H7 (cell line): Measurements from ENCODE around the gene TBX2. TPM values are rescaled to one million over a fixed set of nuclear protein-coding genes. Genes with fewer than 3 reads are reported as not detected.

Experiments used
- DNase-seq: peaks from one replicate; pipeline ENCODE4 v3.0.0; 2012
- H3K27me3 ChIP-seq: 2 replicates; pipeline ENCODE4 v1.6.0; 2011; ENCODE audit warnings: mild to moderate bottlenecking, low read length; ENCODE audit not compliant: control insufficient read depth, insufficient read depth
- H3K36me3 ChIP-seq: replicated peaks from 2 replicates; pipeline ENCODE4 v1.5.1; 2011; ENCODE audit warnings: low read length; ENCODE audit not compliant: control insufficient read depth, insufficient read depth
- H3K4me3 ChIP-seq: 2 replicates; pipeline ENCODE4 v1.5.1; 2011; ENCODE audit warnings: low read depth, mild to moderate bottlenecking, control low read depth, low read length, moderate library complexity; ENCODE audit not compliant: insufficient read depth
- total RNA-seq: library from RNA; depleted of rRNA; stranded (reverse); fragments of >200 nt; shearing (Covaris generic); gene quantifications from 2 replicates; pipeline ENCODE4 v1.2.3, GENCODE V29; 2014

The TBX2 gene
- total RNA-seq, 1 experiment from 2014 or later: not detected

DNA sequence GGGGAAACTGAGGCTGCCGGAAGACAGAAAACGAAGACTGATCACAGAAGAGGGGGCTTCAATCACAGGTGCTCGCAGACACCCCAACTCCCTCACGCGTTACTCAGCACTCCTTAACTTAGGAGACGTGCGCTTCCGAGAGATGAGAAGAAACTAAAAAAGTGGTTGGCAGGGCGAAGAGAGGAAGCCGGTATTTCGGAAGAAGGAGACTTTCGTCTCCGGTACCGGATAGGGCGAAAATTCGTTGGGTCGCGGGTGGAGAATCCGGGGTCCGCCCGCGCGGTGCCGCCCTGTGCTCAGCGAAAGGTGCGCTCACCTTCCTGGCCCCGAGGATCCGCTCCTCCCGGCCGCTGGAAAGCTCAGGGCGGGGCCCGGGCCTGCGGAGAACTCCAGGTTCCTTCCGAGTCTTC is 917 bp upstream of the TBX2 start:
- peak overlapping the region; percentile 34; the same call in 1 of the 2 replicates for H3K4me3 ChIP-seq
- no peak for DNase-seq
- peaks cover 97% of the 10 kb centered on the region for H3K27me3 ChIP-seq
- no peaks in the 10 kb centered on the region for H3K36me3 ChIP-seq

DNA sequence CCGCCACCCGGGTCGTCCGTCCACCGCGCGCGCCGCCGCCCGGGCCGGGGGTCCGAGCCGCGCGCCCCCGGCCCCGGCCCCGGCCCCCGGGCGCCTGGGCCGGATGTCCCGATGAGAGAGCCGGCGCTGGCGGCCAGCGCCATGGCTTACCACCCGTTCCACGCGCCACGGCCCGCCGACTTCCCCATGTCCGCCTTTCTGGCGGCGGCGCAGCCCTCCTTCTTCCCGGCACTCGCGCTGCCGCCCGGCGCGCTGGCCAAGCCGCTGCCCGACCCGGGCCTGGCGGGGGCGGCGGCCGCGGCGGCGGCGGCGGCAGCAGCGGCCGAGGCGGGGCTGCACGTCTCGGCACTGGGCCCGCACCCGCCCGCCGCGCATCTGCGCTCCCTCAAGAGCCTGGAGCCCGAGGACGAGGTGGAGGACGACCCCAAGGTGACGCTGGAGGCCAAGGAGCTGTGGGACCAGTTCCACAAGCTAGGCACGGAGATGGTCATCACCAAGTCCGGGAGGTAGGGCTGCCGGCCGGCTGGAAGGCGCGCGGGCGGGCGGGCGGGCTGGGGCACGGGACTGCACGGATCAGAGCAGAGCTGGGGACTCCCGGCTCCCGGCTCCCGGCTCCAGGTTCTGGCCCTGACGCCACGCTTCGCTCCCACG is 548 bp downstream of the TBX2 start:
- peak; percentile 87 for DNase-seq
- Histone ChIP-seq H3K27me3 (peaks cover 97% of the 10 kb centered on the region), H3K36me3 (no peaks in the 10 kb centered on the region), H3K4me3 (no peak overlapping the region)

DNA sequence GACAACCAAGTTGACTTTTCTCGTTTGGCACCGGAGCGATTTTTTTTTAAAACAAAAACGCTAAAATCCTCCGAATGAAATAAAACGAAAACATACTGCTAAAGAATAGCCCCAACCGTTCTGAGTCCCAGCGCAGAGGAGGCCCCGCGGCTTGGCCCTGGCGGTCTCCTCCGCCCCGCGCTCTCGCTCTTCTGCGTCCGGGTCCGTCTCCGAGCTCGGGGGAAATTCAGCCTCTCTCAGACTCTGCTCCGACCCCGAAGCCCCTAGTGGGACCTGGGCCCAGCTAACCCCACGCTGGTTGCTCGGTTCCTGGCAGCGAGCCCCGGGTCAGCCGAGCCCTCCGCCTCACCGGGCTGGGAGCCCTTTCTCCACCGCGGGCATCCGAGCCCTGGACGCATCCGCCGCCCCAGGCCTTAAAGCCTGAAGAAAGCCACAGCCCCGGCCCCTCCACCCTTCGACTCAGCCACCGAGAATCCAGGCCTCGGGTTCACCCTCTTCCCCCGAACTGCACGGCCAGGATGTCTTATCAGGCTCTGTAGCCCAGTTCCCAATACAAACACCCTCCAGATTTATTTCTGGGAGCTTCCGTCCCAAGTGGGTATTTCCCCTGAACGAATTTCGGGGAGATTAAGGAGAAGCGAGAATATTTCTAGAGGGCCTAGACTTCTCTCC is 1.2 kb downstream of the TBX2 start:
- H3K27me3 ChIP-seq: peaks cover 97% of the 10 kb centered on the region
- no peak overlapping the region for H3K4me3 ChIP-seq
- no peaks in the 10 kb centered on the region for H3K36me3 ChIP-seq
- peak; percentile 74 for DNase-seq

- peaks cover 97% of the 10 kb centered on the region for H3K27me3 ChIP-seq
These were observed 1.9 kb downstream of the TBX2 start for GRCh38 chr17:61401389-61402072.

DNA sequence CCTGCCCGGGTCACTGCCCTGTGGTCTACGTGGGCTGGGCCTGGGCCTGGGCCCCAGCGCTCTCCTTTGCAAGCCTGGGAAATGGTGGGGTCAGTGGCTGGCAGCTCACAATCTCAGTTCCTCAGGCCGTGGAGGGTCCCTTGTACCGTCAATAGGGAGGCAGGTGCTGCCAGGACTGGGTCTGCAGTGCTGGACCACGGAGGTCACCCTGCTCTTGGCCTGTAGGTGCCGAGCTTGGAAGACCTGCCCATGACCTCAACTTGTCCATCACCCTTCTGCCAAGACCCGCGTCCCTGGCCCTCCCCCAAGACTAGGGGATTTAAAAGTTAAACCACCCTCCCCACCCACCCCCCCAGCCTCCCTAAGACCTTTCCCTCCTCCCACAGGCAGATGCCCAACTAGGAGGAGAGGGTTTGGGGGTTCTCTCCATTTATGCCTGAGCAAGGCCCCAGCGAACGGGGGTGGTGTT is 2.5 kb downstream of the TBX2 start:
- Histone ChIP-seq H3K36me3 (no peaks in the 10 kb centered on the region), H3K27me3 (peaks cover 97% of the 10 kb centered on the region), H3K4me3 (no peak overlapping the region)
- no peak for DNase-seq

More at GRCh38 chr17:61401389-61402072, 1.9 kb downstream of the TBX2 start:
- DNase-seq: no peak
- no peak overlapping the region; the same call in 1 of the 2 replicates for H3K4me3 ChIP-seq
- H3K36me3 ChIP-seq: no peaks in the 10 kb centered on the region

DNA sequence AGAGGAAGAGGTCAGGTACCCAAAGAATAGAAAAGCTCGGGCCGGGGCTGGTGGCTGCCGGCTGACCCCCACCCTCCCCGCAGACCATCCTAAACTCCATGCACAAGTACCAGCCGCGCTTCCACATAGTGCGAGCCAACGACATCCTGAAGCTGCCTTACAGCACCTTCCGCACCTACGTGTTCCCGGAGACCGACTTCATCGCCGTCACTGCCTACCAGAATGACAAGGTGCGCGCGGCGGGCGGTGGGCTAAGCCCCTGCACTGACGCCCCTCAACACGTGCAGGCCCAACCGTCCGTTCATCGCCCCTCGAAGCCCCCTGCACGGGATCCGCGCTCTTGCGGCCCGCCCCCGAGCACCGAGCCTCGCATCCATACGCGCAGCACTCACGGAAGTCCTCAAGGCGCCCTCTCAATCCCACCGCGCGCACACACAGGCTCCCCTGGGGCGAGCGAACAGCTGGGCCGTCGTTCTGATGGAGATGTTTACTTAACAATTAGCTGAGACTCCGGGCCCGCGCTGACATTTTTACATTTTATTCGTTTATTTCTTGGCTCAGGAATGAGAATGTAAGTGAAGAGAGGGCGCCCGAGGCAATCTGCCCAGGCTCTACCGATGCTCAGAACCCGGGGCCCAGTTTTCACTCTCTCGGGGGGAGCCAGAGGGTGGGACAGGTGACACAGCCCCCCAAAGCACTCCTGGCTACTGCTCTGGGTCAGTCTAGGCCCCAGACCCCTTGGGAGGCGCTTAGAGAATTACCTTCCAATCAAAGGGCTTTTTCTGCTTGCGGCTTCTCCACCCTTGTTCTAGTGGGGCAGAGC is 3.5 kb downstream of the TBX2 start:
- DNase-seq: peak; percentile 82
- H3K36me3 ChIP-seq: no peaks in the 10 kb centered on the region
- no peak overlapping the region for H3K4me3 ChIP-seq
- peaks cover 98% of the 10 kb centered on the region for H3K27me3 ChIP-seq

DNA sequence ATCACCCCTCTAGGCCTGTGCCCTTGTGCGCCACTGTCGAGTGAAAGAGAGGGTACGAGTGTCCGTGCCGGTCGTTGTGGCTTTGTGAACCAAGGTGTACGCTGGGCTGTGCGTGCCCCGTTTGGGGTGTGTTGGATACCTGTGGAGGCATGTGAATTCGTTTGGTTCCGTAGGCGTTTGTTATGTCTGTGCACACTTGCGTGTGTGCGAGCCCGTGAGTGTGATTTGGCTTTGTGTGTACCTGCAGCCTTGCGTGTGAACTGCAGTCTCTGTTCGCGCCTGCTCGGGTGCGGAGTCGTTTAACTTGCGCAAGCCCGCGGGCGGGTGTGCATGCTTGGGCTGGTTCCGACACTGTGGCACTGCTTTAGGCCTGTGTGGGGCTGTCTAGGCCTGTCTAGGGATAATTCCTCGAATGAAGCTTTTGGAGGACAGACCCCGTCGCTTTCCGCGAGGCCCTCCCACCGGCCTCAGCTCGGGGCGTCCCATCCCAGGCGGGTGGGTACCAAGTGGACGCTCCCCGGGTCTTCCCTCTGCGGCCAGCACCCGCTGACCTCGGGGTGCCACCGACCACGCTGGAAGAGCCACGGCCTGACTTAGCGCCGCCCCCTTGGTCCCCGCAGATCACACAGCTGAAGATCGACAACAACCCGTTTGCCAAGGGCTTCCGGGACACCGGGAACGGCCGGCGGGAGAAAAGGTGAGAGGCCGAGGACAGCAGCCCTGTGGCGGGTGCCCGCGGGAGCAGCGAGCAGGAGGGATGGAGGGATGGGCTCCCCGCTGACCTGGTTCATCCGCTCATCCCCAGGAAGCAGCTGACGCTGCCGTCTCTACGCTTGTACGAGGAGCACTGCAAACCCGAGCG is 4.4 kb downstream of the TBX2 start:
- no peaks in the 10 kb centered on the region for H3K36me3 ChIP-seq
- peaks cover 98% of the 10 kb centered on the region for H3K27me3 ChIP-seq
- H3K4me3 ChIP-seq: no peak overlapping the region; the same call in 1 of the 2 replicates
- peak; percentile 81 for DNase-seq

- H3K4me3 ChIP-seq: no peak overlapping the region; the same call in 1 of the 2 replicates
- no peaks in the 10 kb centered on the region for H3K36me3 ChIP-seq
- H3K27me3 ChIP-seq: peaks cover 98% of the 10 kb centered on the region
- peak; percentile 81 for DNase-seq
These were observed 4.9 kb downstream of the TBX2 start for GRCh38 chr17:61404663-61404912.

DNA sequence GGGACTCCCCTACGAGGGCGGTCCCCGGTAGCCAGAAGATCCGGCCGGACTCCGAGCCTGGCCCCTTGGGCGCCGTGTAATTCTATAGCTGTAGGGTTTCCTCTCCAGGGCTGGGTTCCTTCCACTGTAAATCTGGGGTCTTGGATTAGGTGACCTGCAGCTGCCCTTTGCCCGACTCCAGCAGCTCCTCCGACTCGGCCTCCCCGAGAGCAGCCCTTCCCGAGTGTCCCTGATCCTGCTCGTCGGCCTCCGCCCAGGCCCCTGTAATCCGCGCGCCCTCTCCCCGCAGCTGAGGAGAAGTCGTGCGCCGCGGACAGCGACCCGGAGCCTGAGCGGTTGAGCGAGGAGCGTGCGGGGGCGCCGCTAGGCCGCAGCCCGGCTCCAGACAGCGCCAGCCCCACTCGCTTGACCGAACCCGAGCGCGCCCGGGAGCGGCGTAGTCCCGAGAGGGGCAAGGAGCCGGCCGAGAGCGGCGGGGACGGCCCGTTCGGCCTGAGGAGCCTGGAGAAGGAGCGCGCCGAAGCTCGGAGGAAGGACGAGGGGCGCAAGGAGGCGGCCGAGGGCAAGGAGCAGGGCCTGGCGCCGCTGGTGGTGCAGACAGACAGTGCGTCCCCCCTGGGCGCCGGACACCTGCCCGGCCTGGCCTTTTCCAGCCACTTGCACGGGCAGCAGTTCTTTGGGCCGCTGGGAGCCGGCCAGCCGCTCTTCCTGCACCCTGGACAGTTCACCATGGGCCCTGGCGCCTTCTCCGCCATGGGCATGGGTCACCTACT is 5.5 kb downstream of the TBX2 start:
- H3K36me3 ChIP-seq: no peaks in the 10 kb centered on the region
- peaks cover 99% of the 10 kb centered on the region for H3K27me3 ChIP-seq
- H3K4me3 ChIP-seq: peak overlapping the region; percentile 3; the same call in 1 of the 2 replicates
- peak; percentile 79 for DNase-seq

- DNase-seq: peak; percentile 70
- Histone ChIP-seq H3K27me3 (peaks cover 99% of the 10 kb centered on the region), H3K36me3 (no peaks in the 10 kb centered on the region), H3K4me3 (no peak overlapping the region)
These were observed 6.3 kb downstream of the TBX2 start for GRCh38 chr17:61405686-61406536.

GRCh38 chr17:61406537-61406845 is 6.8 kb downstream of the TBX2 start:
- no peak for DNase-seq
- Histone ChIP-seq H3K27me3 (peaks cover 99% of the 10 kb centered on the region), H3K4me3 (no peak overlapping the region), H3K36me3 (no peaks in the 10 kb centered on the region)

DNA sequence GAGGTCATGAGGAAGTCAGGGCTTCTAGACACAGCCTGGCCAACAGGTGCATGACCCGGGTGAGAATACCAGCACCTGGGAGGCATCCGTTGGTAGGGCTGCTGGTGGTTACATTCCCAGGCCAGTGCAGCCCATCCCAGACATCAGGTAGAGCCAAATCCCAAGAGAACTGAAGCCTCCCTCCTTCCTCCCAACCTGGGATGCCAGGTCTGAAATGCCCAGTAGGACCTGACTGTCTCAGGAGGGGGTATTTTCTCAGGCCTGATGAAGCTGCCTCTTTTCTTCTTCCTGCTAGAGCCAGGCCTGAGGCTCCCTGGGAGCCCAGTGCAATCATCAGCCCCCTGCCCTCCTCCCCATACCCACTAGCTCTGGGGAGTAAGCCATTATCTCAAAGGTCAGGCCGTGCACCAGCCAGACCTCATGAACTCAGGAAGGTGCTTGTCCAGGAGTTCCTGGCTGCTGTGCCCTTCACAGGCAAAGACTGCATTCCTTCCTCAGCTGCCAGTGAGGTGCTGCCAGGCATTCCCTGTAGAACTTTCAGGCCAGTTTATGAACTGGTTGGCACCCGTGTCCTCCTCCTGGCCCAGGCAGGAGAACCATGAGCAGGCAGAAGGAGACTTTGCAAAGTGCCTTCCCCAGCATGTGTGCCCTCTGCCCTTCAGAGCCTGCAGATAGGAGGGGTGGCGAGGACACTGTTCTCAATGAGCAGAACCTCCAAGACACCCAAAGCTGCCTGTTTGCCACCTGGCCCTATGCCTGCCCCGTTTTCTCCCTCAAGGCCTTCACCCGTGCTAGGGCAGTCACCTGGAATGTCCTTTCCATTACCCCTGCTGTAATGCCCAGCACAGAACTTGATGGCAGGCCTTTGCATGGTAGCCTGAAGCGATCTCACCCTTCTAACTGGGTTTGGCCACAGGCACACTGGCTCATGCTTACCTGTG is 7.6 kb downstream of the TBX2 start:
- no peak overlapping the region for H3K4me3 ChIP-seq
- no peaks in the 10 kb centered on the region for H3K36me3 ChIP-seq
- peaks cover 99% of the 10 kb centered on the region for H3K27me3 ChIP-seq
- peak; percentile 33 for DNase-seq
